Smooth muscle cell (in vitro differentiated cells): ENCODE results near the gene CSF1. TPM values are rescaled to one million over a fixed set of nuclear protein-coding genes. Genes with fewer than 3 reads are reported as not detected.

Experiments
- DNase-seq: peaks from one replicate; lab custom pipeline; 2025; ENCODE audit not compliant: unreplicated experiment; lab: John Stamatoyannopoulos, UW
- H2AFZ ChIP-seq: fragments of 200-600 bp; sonication (generic); 2 replicates; pipeline ENCODE4 v1.6.0; 2016; ENCODE audit warnings: antibody characterized with exemption, low read depth, mild to moderate bottlenecking
- H3F3A ChIP-seq: fragments of 200-600 bp; sonication (generic); 2 replicates; pipeline ENCODE4 v1.6.0; 2017; ENCODE audit warnings: antibody characterized with exemption, low read depth
- H3K27ac ChIP-seq: fragments of 200-600 bp; sonication (generic); 2 replicates; pipeline ENCODE4 v1.5.1; 2016; ENCODE audit warnings: low read depth, mild to moderate bottlenecking
- H3K27me3 ChIP-seq: fragments of 200-600 bp; sonication (generic); 2 replicates; pipeline ENCODE4 v1.6.1; 2016; ENCODE audit warnings: low read depth, mild to moderate bottlenecking
- H3K36me3 ChIP-seq: fragments of 200-600 bp; sonication (generic); 2 replicates; pipeline ENCODE4 v1.5.1; 2016; ENCODE audit warnings: low read depth
- H3K4me1 ChIP-seq: fragments of 200-600 bp; sonication (generic); 2 replicates; pipeline ENCODE4 v1.5.1; 2016; ENCODE audit warnings: low read depth
- H3K4me2 ChIP-seq: fragments of 200-600 bp; sonication (generic); 2 replicates; pipeline ENCODE4 v1.6.0; 2016; ENCODE audit warnings: mild to moderate bottlenecking
- H3K4me3 ChIP-seq: fragments of 200-600 bp; sonication (generic); 2 replicates; pipeline ENCODE4 v1.5.1; 2016; ENCODE audit warnings: mild to moderate bottlenecking
- H3K79me2 ChIP-seq: fragments of 200-600 bp; sonication (generic); 2 replicates; pipeline ENCODE4 v1.6.0; 2016; ENCODE audit warnings: low read depth, mild to moderate bottlenecking
- H3K9ac ChIP-seq: fragments of 200-600 bp; sonication (generic); 2 replicates; pipeline ENCODE4 v1.6.0; 2016; ENCODE audit warnings: low read depth
- H3K9me3 ChIP-seq: fragments of 200-600 bp; sonication (generic); replicated peaks from 2 replicates; pipeline ENCODE4 v1.5.1; 2016; ENCODE audit warnings: low read depth
- H4K20me1 ChIP-seq: fragments of 200-600 bp; sonication (generic); 2 replicates; pipeline ENCODE4 v1.6.0; 2016; ENCODE audit warnings: low read depth
- WGBS: methylation state at CpG from one replicate; pipeline ENCODE4 v1.1.7; 2016; ENCODE audit warnings: low lambda C conversion rate; 5-methylcytosine and 5-hydroxymethylcytosine counted together
- polyA plus RNA-seq: library from polyadenylated mRNA; unstranded; fragments of >200 nt; fragmentation: Nextera tagmentation; extraction: Ambion mirVana; gene quantifications from 2 replicates; pipeline ENCODE4 v1.2.1, GENCODE V29; 2016
- total RNA-seq: library from RNA; depleted of rRNA; stranded (reverse); fragments of >200 nt; gene quantifications from 2 replicates; pipeline ENCODE4 v1.2.3, GENCODE V29; 2014
- TF ChIP-seq, protein P1 (sequence below): fragments of 200-600 bp; sonication (generic); IDR thresholded peaks from 2 replicates; pipeline ENCODE4 v1.5.1; 2017; ENCODE audit warnings: borderline replicate concordance, mild to moderate bottlenecking, antibody characterized with exemption; ENCODE audit not compliant: insufficient read depth, poor library complexity, severe bottlenecking

CSF1 gene
- total and polyA plus RNA-seq, 2 experiments from 2014 or later: 22.4 to 30.9 TPM

DNA sequence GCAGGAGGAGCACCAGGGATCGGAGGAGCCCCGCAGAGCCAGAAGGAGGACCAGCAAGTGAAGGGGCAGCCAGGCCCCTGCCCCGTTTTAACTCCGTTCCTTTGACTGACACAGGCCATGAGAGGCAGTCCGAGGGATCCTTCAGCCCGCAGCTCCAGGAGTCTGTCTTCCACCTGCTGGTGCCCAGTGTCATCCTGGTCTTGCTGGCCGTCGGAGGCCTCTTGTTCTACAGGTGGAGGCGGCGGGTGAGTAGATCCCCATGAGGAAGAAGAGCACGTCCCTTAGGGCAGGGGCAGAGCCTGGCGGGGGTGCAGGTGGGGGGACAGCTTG is 13.3 kb downstream of the CSF1 start:
- WGBS: 97% methylated on average over 12 of the region's 12 CpGs
- Histone ChIP-seq H3K36me3 (no peaks in the 10 kb centered on the region), H2AFZ (no peak overlapping the region), H3K27ac (no peak overlapping the region), H3K79me2 (no peaks in the 10 kb centered on the region), H3K4me3 (no peak overlapping the region), H3F3A (no peaks in the 10 kb centered on the region), H4K20me1 (no peaks in the 10 kb centered on the region), H3K4me2 (no peak overlapping the region), H3K4me1 (no peaks in the 10 kb centered on the region), H3K27me3 (no peaks in the 10 kb centered on the region), H3K9ac (no peak overlapping the region), H3K9me3 (no peaks in the 10 kb centered on the region)
- DNase-seq: no peak
- TF ChIP-seq, protein P1, sequence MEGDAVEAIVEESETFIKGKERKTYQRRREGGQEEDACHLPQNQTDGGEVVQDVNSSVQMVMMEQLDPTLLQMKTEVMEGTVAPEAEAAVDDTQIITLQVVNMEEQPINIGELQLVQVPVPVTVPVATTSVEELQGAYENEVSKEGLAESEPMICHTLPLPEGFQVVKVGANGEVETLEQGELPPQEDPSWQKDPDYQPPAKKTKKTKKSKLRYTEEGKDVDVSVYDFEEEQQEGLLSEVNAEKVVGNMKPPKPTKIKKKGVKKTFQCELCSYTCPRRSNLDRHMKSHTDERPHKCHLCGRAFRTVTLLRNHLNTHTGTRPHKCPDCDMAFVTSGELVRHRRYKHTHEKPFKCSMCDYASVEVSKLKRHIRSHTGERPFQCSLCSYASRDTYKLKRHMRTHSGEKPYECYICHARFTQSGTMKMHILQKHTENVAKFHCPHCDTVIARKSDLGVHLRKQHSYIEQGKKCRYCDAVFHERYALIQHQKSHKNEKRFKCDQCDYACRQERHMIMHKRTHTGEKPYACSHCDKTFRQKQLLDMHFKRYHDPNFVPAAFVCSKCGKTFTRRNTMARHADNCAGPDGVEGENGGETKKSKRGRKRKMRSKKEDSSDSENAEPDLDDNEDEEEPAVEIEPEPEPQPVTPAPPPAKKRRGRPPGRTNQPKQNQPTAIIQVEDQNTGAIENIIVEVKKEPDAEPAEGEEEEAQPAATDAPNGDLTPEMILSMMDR: no peak

DNA sequence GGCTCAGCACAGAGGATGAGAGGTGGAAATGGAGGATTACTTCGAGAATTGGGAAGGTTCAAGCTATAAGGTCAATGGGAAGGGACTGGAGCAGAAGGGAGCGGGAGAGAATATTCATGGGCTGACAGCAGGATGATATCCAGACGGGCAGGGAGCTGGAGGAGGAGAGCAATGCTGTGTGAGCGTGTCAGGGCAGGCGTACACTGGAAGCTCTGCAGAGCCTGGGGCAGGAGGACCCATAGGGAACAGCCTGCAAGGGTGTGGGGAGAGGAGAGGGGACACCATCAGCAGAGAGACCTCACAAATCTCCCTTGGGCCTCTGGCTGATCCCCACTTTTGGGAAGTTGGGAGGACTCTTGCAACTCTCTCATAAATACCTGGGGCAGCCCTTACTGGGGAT is 13.7 kb downstream of the CSF1 start:
- H3K27me3 ChIP-seq: no peaks in the 10 kb centered on the region
- TF ChIP-seq, protein P1: no peak
- no peak overlapping the region for H3K4me3 ChIP-seq
- no peaks in the 10 kb centered on the region for H3K79me2 ChIP-seq
- H3K9me3 ChIP-seq: no peaks in the 10 kb centered on the region
- 75% methylated on average over 5 of the region's 5 CpGs for WGBS
- DNase-seq: no peak
- H3F3A ChIP-seq: no peaks in the 10 kb centered on the region
- no peak overlapping the region for H3K9ac ChIP-seq
- H3K4me2 ChIP-seq: no peak overlapping the region
- no peaks in the 10 kb centered on the region for H3K36me3 ChIP-seq
- H3K4me1 ChIP-seq: no peaks in the 10 kb centered on the region
- H2AFZ ChIP-seq: no peak overlapping the region
- no peak overlapping the region for H3K27ac ChIP-seq
- no peaks in the 10 kb centered on the region for H4K20me1 ChIP-seq

GRCh38 chr1:109925159-109925990 is 14.7 kb downstream of the CSF1 start:
- Histone ChIP-seq H3K79me2 (no peaks in the 10 kb centered on the region), H3K4me2 (no peak overlapping the region), H3K36me3 (no peaks in the 10 kb centered on the region), H3K27ac (no peak overlapping the region), H3K9me3 (no peaks in the 10 kb centered on the region), H3K4me1 (peaks cover 4% of the 10 kb centered on the region), H3K27me3 (no peaks in the 10 kb centered on the region), H3F3A (no peaks in the 10 kb centered on the region), H4K20me1 (no peaks in the 10 kb centered on the region), H3K4me3 (no peak overlapping the region), H2AFZ (no peak overlapping the region), H3K9ac (no peak overlapping the region)
- TF ChIP-seq, protein P1: no peak
- no peak for DNase-seq
- 95% methylated on average over 8 of the region's 8 CpGs for WGBS
